Inflammatory macrophage treated with lipopolysaccharide for 4 hours (primary cell): Measurements from ENCODE around the gene FEV.

Source experiments
- DNase-seq: peaks from one replicate; pipeline ENCODE4 v3.0.0-alpha.2; 2020

FEV gene

DNA sequence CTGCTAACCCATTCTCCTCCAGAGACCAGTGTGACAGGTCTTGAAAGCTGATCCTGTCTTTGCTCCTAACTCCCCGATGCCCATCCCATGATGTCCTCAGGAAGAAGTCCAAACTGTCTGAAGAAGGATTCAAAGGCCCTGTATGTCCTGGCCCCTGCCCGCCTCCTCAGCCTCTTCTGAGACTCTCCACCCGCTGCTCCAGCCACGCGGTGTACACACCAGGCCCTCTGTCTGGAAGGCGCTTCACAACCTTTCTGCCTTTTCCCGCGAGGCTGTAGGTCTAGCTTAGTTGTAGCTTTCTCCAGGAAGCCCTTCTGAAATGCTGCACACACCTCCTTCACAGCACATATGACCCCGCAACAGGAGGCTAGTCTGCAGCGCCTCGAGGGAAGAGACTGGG, 31.7 kb upstream of the FEV start:
- no peak for DNase-seq

DNA sequence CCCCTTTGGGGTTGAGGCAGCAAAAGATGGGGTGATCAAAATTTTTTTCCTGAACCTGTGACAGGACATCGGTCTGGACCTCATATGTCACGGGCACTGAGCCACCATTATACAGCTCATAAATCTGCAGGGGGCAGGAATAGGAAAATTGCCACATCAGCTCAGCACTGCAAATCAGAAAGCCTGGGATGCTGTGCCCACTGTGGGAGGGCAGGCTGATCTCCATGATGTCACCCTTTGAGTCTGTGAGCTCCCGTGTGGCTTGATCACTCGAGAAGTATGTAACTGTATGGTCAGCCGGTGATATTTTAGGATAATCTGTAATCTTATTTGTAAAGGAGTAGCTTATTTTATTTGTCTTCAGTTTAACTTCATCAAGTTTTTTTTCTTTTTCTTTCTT, 25.9 kb upstream of the FEV start:
- no peak for DNase-seq

DNA sequence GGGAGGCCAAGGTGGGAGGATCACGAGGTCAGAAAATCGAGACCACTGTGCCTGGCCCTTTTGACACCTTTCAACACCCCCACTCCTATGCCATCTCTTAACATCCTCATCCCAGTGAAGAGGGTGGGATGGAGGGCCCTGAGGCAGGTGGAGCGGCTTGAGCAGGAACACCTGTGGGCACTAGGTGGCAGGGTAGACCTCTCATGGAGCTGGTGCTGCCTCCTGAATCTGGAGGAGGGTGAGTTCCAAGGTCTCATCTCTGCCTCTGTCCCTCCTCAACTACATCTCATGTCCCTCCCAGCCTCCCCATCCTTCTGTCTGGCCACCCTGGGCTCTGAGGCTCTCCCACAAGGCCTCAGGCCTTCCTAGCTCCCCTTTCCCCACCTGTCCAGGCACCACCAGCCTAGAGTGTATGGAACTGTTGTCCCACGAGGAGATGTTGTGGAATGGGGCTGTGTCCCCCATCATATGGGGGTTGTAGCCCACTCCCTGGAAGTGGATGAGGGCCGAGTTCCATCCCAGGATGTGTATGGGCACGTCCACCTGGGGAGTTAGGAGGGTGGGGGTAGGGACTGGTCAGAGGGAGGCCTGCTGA, 25.3 kb upstream of the FEV start:
- DNase-seq = no peak

DNA sequence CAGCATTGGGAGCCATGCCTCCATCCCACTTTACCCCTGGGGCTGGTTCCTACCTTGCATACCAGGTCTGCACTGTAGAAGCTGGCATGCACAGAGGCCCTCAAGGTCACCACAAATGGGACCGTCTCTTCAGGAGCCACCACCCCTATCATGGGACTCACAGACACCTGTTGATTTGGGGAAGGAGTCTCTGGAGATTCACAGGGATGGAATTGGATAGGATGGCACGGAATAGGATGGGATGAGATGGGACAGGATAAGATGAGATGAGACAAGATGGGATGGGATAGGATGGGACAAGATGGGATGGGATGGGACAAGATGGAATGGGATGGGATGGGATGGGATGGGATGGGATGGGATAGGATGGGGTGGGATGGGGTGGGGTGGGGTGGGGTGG, 24.3 kb upstream of the FEV start:
- no peak for DNase-seq

DNA sequence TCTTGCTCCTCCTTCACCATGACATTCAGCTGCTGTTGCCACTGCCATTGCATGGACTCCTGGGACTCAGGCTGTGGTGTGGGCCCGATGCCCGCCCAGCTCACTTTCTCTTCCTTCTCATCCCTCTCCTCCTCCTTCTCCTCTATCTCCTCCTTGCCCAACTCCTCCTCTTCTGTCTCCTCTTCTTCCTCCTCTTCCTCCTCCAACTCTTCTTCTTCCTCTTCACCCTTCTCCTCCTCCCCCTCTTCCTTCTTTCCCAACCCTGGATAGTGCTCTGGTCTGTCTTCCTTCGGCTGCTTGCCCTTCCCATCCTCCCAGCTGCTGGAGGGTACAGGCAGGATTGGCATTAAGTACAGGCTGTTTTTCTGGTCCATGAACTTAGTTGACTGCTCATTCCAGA, 19.0 kb upstream of the FEV start:
- DNase-seq = no peak

DNA sequence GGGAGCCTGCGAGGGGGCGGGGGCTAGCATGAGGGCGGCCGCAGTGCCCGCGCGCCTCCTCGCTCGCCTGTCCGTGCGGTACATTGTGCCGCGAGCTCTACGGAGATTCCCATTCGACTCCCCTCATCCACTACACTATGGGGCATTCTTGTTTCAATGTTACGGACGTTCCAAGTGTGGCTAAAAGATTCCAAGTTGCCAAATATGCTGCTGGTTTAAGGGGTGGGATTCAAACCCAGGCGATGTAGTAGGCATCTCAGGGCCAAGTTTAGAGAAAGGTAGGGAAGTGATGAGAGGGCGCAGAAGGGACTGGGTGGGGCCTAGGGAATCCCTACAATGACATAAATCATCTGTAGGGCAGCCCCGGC, 18.3 kb upstream of the FEV start:
- no peak for DNase-seq

DNA sequence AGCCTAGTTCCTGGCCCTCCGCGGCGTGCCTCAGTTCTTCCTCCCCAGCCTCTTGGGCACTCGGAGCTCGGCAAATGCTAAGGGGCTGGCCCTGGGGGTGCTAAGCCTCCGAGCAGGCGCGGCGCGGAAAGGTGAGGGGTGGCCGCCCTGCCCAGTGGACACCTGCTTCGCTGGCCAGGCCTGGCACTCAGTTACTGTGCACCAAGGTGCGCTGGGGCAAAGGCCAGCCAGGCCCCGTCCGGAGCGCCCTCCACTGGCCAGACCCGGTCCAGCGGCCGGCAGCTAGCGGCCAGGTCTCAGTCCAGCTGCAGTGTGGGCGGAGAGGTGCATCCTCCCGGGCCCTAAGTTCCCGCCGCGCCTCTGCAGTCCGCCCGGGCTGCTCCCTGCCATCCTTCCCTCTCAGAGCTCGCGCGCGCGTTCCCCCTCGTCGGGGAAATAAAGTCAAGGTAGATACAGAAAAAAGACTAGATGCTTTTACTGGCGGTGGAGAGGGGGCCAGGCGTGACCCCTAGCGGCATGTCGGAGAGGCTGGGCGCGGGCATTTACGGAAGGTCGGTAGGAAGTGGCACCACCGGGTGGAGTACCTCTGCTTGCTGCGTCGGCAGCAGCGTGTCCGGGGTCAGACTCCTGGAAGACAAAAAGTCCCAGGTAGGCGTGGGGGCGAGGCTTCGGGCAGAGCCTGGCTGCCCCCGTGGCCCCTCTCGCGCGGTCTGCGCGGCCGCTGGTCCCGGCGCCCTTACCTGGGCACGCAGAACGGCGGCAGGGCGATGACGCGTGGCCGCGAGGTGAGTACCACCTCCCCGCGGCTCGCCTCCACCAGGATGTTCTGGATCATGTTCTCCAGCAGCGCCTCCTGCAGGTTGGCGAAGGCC, 17.6 kb upstream of the FEV start:
- no peak for DNase-seq

DNA sequence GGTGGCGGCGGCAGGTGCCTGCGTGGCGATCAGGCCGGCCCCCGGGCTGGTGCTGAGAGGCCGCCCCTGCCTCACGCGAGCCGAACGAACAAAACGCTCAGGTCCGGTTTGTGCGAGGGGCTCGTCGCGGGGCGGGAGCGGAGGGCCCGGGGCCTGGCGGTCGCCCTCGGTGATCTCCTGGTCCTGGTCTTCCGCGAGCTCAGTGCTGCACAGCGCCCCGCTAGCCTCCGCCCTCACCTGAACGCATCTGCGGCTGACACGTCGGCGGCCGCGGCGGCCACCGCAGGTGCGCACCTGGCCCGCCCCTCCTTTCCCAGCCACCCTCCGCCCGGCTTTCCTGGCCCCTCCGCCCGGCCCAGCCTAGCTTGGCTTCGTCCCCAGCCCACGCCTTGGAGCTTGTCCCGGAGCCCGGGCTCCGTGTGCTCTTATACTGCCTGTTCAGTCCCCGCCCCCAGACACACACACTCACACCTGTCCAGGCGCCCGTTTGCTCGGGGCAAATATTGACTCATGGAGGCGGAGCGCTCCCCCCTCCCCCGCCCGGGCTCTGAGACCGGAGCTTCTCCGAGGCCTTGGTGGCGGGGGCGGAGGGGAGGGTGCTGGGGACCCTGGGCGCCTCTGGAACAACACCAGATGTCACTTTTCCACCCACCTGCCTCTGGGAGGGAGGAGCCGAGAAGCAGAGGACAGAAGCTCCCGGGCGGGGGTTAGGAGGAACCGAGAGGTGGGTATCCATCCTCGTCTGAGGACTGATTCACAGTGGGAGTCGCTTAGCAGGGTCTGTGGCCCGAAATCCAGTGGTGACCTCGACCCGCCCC, 16.8 kb upstream of the FEV start:
- DNase-seq = no peak

DNA sequence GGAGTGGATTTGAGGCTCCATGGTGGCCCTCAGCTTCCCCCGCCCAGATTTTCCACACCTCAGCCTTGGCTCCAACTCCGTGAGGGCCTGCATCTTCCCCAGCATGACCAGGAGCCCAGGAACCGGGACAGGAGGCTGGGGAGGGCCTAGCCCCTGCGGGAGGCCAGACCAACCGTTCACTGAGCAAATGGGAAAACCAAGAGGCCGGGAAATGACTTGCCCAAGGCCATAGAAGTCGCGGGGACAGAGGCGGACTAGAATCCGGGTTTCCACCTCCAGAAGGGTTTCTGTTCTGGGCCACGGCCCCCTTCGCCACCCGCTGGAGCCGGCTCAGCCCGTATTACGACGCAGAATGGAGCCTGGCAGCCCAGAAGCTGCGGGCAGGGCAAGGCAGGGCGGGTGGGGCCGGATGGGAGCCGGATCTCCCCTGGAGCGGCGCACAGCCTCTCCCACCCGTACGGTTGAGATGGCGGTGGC, 16.2 kb upstream of the FEV start:
- no peak for DNase-seq

DNA sequence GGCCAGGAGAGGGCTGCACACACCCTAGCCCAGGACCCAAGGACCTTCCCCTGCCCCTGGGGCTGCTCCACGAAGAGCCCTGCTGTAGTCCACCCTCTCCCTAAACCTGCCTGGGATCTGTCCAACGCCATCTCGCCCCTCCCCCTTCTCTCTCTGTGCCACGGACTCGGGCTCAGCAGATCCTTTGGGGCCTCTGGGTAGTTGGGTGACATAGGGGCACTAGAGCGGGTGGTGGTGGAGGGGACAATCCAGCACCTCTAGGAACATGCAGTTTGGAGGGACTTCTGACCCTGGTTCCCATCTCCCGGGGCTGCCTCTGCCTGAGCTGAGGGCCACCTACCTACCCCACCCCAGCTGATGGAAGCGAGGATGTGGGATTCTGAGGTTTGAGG, 15.6 kb upstream of the FEV start:
- no peak for DNase-seq

DNA sequence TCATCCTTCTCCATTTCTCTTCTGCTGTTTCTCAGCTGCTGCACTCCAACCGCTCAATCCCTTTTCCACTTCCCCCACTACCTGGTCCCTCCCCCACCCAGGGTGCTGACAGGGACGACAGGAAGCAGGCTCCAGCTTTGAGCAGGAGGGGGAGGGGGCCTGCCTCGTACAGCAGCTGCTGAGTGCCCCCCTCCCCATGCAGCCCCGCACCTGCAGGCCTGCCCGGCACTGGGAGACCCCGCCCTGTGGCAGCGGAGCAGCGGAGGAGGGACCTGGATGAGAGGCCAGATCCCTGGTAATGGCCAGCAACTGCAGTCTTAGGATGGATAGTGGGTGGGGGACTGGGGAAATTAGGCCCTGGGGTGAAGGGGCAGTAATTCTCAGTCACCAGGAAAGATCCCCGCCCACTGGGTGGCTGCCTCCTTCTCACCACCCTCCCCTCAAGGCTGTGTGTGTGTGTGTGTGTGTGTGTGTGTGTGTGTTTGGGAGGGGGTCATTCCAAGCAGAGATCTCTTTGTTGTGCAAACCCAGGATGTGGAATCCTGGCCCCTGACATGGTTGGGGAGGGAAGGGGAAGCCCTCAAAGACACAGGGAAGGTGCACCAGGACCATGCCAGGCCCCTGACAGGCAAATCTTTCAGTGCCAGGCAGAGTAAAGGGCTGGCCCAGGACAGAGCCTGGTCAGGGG, 15.0 kb upstream of the FEV start:
- DNase-seq = no peak

DNA sequence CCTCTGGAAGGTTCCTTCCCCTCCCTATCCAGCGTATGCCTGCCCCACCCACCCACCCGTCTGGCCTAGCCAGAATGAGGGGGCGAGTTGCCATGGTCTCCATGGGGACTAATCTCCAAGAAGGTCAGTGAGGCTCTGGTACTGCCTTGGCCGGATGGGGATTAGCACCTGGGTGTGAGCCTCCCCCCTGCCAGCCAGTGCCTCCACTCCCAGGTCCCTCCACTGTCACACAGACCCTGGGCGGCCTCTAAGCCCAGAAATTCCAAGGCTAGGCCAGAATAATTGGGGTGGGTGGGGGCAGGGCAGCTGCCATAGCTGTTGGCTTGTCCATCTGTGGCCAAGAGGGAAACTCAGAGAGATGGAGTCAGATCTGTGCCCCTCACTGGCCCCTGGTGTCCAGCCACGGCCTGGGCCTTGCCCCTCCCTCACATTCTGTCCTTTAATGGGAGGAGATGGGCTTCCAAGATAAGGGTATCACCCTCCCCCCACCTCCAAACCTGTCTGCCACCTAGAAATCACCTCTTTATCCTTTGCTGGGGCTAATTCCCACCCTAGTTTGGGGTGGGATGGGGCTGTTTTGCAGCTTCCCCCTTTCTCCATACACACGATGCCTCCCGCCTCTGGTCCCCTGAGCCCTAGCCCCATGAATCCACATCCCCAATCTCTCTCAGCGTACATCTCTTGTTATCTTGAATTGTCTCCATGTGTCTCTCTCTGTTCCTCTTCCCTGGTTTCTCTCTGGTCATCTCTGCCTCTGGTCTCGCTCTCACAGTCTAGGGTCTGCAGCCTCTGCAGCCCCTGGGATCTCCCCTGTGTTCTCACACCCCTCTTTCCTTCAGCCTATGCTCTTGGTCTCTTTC, 14.3 kb upstream of the FEV start:
- DNase-seq = no peak

DNA sequence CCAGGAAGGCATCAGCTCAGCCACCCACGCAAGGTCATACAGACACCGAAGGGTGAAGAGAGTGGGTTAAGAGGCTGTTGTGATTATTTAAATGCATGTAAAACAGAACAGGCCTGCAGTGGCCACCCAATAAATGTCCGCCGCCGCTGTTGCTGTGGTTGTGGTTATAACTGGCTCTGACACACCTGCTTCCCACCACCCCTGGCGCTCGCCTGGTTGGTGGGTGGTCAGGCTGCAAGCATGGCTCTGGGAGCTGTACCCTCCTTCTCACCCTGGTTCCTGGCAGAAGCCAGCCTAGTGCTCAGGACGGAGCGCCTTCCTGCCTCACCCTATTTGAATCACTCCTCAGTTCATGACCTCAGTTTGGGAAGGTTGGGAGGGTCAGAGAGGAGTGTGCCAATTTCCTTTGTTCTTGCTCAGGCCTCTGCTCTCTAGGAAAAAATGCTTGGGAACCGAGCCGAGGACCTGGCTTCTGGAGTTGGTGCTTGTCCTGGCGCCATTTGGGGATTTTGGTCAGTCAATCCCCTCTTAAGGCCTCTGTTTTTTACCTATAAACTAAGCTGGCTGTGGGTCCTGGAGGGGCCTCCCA, 13.5 kb upstream of the FEV start:
- DNase-seq = no peak

DNA sequence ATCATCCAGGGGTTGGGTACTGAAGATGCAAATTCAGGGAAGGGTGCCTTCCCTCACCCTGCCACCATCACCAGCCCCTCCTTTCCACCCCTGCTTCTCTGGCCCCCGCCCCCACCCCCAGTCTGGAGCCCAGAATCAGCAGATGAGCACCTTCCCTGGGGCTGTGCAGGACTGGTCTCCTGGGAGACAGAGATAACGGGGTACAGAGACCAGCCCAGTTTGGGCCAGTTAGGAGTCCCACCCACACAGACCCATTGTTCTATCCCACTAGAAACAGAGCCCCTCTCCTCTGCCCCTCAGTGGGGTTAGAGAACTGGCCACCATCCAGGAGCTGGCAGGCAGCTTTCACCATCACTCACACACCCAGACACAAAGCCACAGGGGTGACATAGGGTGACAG, 12.7 kb upstream of the FEV start:
- no peak for DNase-seq

DNA sequence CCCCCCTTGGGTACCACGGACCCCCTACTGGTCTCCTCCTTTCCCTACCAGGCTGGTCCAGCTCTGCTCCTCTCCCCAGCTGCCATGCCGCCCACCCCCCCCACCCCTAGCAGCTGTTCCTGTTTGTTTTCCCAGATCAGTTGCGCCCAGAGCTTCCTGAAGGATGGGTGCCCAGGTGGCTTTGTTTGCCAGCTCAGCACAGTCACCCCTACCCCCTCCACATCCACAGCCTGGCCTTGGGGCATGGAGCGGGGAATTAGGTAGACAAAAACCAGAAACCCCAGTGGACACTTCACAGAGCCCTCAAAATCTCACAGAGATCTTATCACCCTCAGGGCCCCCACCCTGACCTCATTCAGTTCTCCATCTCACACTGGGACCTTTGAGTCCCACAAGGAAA, 12.0 kb upstream of the FEV start:
- no peak for DNase-seq

DNA sequence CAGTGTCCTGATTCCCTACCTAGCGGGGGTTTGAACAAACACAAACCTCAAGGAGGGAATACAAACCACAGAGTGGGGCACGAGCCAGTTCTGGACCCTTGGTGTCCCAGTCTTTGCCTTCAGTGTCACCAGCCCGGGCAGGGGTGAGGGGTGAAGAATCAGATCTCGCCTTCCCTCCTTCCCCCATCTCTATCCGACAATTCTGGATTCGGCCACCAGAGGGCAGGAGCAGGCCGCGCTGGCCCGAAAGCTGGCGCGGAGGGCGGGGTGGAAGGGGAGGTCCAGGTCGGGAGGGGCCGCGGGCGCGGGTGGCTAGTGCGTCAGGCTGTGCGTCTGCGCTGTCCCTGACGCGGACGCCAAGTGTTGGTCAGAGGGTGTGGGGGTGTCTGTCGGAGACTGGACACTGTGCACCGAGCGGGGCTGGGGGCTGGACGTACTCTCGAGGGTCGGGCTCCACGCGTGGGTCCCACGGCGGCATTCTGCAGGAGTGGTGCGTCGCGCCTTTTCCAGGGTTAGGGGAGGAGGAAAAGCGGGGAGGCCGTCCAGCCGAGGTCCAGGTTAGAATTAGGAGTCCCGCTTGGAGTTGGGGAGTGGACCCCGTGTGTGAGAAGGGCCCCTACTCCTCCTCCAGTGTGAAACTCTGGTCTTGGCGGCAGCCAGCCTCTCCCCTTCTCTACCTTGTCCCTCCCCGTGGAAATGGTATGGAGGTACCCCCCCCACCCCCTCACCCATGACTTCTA, 11.2 kb upstream of the FEV start:
- DNase-seq = peak; percentile 76

DNA sequence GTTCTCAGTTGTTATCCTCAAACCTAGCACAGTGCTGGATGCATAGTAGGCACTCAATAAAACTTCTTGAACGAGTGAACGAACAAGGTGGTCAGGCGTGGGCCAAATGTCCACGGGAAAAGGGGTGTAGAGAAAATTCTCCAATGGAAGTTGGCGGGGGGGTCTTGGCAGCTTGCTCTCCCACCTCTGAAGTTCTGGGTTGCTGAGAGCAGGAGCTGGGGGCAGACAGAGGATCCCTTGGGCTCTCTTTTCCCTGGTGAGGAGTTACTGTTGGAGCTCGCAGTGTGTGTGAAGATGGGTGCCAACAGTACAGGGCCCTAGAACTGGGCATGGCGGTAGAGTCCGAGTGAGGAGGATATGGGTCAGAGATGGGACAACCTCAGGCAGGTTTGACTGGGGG, 10.6 kb upstream of the FEV start:
- DNase-seq = no peak

DNA sequence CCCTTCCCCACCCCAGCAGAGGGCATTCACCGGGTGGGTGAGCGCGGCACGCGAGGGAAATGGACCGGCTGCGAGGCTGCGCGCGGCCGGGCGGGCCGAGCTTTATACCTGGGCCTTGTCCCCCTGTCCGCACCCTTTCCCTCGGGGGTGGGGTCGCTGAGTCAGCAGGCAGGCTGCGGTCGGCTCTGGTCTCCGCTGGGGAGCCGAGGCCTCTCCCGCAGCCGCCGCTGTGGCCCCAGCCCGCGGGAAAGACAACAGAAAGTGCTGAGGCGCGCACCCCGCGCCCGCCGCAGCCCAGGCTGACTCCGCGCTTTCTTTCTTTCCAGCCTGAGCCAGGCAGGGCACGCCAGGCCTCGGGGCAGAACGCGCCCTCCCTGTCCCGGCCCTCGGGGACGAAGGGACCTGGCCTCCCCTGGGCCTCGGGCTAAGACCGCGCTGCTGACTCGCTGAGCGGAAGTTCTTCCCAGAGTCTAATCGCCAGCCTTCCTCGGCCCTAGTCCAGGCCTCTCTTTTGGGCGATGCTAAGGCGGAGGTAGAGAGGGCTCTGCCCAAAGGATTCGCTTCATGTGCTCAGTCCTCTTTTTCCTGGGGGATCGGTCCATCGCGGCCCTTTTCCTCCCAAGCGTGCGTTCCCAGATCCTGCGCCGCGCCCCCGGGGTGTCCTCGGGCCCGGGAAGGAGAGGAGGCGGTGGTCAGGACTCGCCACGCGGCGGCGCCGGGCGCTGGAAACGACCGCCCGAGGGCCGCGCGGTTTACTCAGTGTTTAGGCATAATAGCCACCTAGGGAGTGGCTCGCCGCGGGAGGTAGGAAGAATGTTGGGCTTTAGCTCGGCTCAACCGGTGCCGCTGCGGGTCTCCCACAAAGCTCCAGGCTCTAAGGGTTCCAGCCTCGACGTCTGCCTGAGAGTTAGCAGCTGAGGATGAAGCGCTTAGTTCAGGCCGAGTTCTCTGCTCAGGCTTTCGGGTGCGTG, 8.6 kb upstream of the FEV start, which contains the start of gene CRYBA2:
CRYBA2 (minus strand) TSS at position 78 of the 971 bp plus-strand sequence. CDS start 246 bp downstream, outside the sequence.
- DNase-seq = no peak

DNA sequence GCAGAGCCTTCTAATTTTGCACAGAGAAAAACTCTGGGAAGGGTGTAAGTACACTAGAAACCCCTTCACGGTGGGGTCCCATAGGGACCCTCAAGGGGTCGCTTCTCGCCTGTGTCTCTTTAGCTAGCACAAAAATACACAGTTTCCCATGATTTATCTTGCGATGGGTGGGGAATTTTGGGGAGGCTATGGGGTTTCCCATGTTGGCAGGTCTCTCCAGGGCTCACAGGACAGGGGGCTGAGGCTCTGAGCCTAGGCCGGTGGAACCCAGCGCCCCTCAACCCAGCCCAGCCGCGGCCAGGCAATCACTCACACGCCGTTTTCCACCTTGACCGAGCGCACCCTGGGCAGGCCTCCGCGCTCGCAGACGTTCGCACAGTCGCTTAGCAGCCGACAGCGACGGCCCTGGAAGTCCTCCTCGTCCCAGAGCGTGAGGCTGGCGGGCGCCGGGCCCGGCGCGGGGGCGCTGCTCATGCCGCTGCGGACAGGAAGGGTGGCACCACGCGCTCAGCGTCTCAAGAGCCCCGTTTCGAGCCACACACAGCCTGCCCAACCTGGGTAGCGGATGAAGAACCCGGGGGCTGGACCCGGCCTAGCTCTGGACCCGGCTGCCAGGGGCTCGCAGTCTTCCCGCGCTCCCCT, 7.8 kb upstream of the FEV start:
- DNase-seq = no peak
